ENCODE measurements around the gene ING5.
"Not testable (repeated sequence)": the region's sequence is repeated elsewhere in the genome, so short reads cannot be mapped to it uniquely, and the experiment has no call there.

Gene ING5

DNA sequence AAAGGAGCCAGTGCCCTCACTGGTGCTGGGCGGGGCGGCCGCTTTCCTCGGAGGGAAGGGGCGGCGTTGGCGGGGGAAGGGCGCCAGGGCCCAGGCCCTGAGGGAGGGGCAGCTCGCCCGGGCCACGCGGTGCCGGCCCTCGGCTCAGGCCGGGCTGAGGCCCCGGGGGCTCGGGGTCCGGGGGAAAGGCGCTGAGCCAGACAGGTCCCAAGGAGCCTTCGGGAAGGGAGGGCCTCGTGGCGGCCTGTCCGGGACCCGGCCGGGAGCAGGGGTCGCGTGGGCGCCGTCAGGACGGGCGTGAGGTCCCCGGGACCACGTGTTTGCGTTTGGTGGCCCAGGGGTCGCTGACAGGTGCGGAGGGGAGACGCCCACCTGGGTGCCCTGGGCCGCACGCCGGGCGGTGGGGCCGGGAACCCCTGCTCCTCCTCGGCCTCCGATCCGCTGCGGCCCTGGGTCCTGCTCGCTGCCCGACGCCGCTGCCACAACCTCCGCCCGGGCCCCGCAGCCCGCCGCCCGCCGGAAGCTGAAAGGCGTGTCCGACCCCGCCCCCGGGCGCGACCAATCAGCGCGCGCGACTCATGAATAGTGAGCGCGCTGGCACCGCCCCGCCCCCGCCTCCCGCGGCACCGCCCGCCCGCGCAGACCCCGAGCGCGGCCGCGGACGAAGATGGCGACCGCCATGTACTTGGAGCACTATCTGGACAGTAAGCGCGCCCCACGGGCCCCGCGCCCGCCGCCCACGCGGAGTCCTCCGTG is at the start of gene ING5:
ING5 (plus strand) TSS at position 641 of the 756 bp plus-strand sequence; CDS start at position 668, 27 bp downstream.
- DNase-seq, result no peak

DNA sequence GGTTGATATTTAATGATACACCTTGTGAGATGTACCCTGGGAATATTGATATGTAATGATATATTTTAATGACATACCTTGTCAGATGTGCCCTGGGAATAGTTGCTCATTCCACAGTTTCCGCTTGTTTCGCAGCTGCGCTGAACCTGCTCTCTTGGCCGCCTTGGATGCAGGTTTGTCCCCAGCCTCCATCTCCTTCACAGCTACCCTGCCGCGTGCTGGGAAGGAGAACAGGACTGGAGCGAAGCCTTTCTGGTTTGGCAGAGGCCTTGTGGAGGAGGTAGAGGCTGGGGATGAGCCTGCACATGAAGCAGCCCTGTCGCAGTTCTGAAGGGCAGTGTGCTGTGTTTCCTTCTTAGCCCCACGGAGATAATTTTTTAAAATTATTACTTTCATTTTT is 49.7 kb upstream of the ING5 start:
- DNase-seq, result no peak

DNA sequence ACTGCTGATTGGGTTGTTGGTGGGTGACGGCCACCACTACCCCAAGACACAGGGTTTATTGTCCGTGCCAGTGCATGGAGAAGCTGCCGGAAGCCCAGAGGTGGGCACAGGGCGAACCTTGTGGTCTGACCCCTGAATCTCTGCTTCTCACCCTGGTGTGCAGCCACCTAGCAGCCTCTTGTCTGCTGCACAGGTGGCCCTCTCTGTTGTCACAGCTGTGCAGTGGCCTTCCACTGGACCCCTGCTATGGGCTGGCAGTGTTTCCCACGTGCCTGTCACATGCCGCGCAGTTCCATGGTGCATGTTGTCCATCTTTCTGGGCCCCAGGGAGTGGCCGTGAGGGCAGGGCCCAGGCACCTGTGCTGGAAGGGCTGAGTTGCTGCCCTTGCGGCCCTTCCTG is 49.1 kb upstream of the ING5 start:
- no peak for DNase-seq

DNA sequence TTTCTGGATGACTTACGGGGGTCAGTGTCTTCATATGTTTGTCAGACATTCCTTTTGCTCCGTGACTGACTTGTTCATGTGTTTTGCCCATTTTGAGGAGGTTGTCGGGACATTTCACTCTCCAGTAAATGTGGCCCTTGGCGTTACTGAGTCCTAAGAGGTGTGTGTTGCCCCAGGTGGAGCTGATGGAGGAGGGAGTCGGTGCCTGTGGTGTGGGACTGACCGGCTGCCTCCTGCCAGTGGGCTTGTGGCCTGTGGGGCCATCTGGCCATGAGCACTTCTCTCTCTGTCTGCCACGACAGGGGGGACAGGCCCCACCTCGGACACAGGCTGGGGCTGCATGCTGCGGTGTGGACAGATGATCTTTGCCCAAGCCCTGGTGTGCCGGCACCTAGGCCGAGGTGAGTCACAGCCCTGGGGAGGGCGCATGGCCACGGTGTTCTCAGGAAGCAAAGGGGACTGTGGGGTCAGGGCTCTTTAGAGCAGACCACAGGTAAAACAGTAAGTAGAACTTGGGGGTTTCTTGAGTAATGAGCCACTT is 48.6 kb upstream of the ING5 start:
- no peak for DNase-seq

DNA sequence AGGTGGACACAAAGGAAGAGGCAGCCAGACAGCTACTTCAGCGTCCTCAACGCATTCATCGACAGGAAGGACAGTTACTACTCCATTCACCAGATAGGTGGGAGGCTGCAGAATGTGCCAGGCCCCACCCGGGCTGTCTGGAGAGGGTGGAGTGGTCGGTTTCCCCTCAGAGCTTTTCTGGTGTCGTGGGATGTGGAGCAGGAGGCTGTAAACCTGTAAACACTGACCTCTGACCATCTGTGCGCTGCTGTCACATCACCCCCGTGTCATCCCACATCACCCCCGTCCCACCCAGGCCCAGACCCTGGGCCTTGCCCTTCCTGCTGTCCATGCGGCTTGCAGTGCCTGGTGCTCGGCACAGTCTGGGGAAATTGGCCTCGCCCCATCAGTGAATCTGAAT is 47.3 kb upstream of the ING5 start:
- no peak for DNase-seq

DNA sequence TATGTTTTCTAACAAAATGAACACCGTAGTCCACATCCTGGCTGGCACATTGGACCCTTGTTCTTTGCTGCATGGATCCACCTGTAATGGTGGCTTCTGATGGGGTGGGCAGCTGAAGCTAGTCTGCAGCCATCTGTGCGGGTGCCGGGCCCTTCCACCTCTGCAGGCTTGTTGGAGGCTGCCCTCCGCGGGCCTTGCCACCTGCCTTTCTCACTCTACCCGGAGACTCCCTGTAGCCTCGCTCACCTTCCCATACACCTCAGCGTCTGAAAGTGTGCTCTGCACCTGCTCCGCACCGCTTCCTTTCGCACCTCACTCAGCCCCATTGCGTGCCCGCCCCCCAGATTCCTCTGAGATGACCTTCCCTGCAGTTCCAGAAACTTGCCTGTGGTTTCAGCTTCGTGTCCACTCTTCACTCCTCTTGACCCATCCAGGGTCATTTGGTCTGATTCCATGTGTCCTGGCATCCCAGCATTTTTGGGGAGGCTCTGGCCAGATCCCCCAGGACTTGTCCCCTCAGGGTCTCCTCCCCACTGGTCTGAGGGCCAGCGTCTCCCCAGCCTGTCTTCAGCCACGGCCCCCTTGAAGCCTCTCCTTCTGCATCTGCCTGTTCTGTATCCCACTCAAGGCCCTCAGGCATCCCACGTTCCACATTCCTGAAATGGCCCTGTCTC is 46.2 kb upstream of the ING5 start:
- no peak for DNase-seq

DNA sequence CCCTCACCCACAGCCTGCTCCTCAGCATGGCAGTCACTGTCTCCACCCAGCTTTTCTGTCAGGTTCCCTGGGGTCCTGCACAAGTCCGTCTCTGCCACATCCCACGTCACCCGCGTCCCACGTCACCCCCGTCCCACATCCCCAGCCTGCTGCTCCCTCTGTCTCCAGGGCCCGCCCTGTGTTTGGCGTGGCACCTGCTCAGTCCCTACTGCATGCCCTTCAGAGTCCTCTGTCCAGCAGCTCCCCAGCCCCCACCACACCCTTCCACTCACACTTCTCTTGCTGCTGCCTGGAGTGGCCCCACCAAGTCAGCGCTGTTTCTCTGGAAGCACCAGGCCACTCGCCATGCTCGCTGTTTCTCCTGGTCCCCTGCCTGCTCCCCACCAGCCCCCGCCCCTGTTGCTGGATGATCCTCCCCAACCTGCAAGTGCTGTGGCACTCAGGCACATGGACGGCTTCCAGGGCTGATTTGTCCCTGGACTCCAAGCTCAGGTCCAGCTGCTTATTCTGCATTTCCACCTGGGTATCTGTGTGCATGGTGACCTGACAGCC is 45.6 kb upstream of the ING5 start:
- no peak for DNase-seq

DNA sequence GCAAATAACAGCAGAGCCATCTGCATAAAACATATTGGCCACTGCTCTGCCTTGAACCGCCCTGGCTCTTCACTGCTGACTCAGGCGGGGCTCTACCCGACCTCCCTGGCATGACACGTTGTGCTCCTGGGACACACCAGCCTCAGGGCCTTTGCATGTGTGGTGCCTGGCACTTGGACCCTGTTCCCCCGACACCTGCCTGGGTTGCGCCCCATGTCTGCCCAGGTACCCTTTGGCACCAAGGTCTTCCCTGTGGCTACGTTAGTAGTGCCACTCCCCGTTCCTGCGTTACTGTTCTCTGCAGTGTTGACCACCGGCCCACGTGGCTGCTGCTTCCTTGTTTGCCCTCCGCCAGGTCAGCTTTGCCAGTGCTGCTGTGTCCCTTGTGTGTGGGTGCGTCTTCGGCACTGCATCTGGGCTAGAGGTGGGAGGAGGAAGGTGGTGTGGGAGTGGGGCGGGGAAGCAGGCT is 44.0 kb upstream of the ING5 start:
- DNase-seq, result no peak

DNA sequence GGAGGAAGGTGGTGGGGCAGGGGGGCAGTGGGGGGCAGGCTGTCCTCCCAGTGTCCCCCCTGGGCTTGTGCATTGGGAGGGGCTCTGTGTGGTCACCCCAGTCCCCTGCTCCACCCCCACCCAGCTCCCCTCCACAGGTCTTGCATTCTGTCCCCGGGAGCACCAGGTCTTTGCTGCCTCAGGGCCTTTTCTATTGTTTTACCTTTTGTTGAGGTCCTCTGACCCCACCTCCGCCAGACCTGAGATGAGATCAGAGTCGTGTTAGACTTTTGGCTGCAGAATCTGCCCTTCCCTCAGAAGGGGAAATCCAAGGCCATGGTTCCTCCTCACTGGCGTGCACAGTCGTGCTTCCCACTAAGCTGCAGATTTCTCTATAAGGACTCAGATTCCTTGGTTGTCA is 43.5 kb upstream of the ING5 start:
- no peak for DNase-seq

DNA sequence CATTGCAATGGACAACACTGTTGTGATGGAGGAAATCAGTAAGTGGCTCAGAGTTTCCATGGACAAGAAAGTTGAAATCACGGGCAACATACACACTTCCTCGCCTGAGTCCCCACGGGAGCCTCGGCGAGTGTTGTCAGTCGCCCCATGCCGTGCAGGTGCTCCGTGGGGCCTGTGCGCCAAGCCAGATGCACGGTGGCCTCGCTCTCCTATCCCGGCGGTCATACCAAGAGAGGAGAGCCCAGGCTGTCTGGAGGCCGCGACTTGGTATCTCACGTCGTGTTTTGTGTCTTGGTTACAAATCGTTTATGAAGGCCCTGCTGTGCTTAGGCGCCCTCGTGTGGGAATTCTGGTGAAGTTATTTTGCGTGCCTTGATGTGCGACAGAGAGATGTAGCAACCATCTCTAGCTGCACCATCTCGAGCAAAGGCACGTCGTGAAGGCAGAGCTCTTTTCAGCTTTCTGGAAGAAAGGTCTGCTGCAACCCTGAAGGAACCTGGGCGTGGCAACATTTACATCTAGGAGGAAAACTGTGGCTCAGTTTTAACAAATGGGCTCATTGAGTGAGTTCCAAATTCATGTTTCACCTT is 42.6 kb upstream of the ING5 start:
- no peak for DNase-seq

DNA sequence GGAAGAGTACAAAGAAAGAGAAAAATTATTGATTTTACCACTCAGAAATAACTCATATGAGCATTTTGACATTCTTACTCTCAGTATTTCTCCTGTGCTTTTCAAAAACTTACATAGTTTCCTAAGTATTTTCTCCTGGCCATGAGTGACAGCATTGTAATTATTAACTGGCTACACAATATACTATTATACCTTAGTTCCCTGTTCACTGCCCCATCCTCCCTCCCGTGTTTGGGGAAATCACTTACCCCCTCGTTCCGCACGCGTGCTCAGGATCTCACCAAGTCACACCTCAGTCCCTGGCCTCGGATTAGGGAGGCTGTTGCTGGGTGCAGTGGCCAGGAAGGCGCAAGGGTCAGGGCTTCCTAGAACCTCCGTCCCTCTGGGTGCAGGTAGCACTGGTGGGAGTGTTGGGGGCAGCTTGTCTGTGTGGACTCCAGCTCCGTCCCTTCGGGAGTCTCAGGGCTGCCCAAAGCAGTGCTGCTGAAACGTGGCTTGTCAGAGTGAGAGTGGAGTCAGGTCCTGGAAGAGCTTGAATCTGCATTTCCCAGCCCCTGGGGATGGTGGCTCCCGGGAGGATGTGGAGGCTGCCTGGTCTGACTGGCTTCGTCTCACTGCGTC is 41.1 kb upstream of the ING5 start:
- no peak for DNase-seq

DNA sequence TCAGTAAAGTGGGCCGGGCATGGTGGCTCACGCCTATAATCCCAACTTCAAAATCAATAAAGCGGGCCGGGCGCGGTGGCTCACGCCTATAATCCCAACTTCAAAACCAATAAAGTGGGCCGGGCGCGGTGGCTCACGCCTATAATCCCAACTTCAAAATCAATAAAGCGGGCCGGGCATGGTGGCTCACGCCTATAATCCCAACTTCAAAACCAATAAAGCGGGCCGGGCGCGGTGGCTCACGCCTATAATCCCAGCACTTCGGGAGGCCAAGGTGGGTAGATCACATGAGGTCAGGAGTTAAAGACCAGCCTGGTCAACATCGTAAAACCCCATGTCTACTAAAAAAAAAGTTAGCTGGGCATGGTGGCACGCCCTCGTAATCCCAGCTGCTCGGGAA is 39.1 kb upstream of the ING5 start:
- DNase-seq, result not testable (repeated sequence)

DNA sequence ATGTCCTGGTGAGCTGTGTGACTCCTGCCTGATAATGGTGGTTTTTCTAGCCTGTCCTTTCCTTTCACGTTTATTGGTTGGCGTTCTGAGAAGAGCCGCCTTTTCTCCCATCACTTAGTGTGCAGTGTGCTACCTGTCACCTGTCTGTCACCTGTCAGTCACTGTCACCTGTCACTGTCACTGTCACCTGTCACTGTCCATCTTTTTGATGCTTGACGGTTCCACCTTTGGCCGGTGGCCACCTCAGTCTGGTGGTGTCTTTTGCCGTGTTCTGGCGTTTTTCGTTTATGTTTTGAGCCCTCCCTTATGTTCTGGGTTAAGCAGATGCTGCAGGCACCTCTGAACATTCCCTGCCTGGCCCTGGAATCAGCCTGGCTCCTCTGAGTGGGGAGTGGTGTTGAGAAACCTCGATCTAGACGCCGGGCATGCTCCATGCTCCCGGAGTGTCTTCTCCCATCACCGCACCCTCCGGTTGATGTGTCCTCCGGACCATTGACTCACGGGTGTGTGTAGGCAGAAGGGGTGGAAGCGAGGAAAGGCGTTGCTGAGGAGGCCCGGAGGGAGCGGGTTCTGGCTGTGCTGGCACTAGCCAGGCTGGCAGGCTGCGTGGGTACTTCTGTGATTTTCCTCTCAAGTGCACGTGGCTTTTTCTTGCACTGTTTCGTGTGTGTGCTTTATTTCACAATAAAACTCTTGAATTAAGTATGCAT is 36.0 kb upstream of the ING5 start:
- DNase-seq, result no peak

DNA sequence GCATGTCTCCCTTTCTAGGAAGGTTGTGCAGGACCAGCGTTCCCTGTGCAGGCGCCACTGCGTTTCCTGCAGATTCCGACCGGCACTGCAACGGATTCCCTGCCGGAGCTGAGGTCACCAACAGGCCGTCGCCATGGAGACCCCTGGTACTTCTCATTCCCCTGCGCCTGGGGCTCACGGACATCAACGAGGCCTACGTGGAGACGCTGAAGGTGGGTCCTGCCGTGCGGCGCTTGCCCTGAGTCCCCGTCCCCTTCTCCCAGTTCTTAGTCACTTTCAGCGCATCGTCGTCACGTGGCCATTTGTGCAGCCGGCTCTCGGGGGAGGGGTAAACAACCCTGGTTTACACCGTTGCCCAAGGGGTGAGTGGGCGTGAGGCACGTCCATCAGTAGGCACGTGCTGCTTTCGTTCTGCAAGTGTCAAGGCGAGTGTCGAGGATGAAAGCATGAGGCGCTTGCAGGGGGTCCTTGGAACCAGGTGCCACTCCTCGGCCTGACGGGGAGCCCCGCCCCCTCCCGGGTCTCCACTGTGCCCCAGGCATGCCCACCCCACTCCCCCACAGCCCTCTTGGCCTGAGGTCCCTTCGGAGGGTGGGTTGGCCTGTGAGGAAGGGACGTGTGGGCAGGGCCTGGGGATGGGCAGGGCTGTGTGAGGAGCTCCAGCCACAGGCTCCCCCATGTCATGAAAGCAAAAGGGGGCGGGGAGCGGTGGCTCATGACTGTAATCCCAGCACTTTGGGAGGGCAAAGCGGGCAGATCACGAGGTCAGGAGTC is 35.0 kb upstream of the ING5 start:
- no peak for DNase-seq

DNA sequence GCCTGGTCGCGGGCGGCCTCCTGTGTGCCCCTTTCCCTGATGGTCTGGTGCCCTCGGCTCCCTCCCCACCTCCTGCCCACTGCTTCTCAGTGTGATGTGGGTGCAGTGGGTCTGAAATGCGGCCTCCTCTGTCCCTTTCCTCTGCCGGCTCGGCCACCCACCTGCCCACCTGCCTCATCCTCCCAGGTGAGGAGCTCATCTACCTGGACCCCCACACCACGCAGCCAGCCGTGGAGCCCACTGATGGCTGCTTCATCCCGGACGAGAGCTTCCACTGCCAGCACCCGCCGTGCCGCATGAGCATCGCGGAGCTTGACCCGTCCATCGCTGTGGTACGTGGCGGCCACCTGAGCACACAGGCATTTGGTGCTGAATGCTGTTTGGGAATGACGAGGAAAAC is 33.5 kb upstream of the ING5 start:
- no peak for DNase-seq

DNA sequence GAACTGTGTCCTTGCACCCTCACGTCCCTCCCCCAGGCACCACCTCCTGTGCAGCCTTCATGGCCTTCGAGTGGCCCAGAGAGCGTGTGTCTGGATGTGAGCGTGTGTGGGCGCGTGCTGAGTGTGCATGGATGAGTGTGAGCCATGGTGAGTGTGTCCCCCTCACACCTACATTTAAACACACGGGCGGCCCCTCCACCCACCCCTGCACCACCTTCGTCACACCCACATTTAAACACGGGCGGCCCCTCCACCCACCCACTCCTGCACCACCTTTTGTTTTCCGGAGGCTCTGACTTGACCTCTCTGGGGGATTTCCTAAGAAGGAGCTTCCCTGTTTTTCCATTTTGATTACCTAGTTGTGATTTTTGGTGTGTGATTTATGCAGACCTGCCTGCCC is 33.0 kb upstream of the ING5 start:
- no peak for DNase-seq

DNA sequence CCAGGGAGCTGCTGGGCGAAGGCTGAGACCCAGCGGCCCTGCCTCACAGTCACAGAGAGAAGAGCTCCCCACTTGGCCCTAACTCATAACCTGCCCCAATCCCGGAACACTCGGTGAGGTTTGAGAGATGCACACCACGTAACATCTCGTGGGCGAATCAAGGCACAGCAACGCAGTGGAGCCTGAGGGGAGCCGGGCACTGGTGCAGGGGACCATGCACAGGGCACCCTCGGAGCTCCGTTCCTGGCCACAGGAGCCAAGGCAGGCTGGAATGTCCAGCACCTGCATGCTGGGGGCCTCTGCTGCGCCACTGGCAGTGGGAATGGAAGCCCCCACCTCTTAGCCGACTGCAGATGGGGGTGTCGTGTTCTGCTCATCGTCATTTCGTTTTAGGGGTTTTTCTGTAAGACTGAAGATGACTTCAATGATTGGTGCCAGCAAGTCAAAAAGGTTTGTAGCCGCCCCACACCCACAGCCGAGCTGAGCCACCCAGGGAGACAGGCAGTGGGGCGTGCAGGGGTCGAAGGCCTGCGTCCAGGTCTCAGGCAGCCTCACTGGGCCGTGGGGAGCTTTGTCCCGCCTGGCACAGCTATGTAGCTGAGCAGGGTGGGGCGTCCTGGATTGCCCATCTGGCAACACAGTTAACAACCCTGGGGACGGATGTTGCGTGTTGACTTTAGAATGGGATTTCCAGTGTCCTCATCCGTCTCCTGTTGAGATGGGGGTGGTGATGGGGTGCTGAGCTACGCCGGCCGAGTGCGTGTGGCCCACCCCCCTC is 31.3 kb upstream of the ING5 start:
- DNase-seq, result no peak

DNA sequence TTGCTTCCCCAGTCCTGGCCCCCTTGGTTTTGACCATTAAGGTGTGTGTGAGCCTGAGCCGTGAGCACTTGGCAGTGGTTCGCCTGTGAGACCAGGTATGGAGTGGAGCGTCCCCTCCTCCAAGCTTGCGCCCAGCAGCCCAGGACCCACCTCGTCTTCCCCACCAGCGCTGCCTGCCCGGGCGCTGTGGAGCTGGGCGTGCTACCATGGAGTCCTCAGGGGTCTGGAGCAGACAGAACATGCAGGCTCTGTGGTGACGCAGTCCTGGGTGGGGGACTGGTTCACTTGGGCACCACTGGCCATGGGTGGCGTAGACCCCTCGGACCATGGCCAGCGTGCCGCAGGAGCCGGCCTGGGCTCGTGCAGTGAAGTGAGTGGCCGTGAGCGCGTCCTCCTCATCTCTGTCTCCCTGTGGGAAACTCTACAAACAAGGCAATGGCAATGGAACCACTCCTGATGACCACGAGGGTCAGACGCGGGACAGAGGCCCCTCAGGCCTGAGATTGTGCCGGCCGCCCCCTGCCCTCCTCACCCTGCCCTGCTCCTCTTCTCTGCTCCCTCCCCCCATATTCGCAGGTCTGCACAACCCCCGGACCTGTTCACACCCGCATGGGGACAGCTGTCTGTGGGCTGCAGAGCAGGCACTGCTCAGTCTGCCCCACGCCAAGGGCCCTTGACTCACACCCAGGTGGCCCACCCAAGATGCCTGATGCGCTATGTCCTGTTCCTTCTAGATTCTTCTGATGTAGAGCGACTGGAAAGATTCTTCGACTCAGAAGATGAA is 30.2 kb upstream of the ING5 start:
- no peak for DNase-seq

DNA sequence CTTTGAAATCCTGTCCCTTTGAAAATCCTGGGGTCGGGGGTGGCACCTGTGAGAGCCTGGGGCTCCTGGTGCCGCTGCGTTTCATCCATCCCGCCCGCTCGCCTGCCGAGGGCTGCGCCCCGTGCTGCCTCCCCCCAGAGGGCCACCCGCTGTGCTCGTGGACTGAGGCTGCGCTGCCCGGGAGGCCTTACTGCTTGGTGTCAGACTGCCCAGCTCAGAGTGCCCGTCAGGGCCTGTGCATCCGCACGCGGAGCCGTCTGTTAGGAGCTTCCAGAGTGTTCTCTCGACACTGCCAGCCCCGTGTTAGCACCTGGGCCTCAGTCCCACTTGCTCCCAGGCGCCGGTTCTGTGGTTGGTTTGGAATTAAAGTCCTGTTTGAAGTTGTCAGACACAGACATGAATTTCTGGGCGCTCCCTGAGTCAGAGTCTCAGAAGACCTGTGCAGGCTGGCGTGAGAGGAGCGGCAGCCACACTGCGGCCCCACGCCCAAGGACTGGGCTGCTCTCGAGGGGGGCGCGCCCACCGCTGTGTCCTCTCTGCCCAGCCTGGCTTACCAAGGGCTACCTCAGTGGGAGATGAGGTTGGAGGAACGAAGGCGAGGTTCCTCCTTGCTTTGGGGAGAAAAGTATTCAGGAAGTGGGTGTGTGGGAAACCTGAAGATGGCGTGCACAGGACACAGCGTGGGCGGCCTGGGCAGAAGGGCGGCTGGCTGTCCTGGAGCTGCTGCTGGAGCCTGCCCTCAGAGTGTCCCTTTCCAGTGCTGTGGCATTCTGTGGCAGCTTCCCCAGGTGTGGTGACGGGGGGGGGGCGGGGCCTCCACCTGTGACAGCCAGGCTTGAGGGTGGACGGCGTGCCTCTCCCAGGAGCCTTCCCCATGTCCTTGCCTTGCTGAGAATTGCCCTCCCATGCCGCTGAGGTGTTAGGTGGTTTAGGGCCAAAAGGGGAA is 29.3 kb upstream of the ING5 start:
- DNase-seq, result no peak

Measured in cortex of kidney (tissue), 1 donor.